H9 (cell line): ENCODE measurements around the gene R3HDM2. TPM values are rescaled to one million over a fixed set of nuclear protein-coding genes. Genes with fewer than 3 reads are reported as not detected.
A peak's percentile ranks its signal among the peaks of the same experiment; 100 is the strongest.

Experiments
- DNase-seq: peaks from one replicate; pipeline ENCODE4 v3.0.0-alpha.2; 2017
- H2AFZ ChIP-seq: one replicate; pipeline ENCODE4 v1.6.1; 2013; ENCODE audit warnings: mild to moderate bottlenecking, low read length, control low read depth, moderate library complexity
- H2AK5ac ChIP-seq: 2 replicates; pipeline ENCODE4 v1.6.1; 2013; ENCODE audit warnings: low read length, control low read depth, mixed read lengths; ENCODE audit not compliant: insufficient read length
- H2BK120ac ChIP-seq: one replicate; pipeline ENCODE4 v1.6.1; 2013; ENCODE audit warnings: low read depth, mild to moderate bottlenecking, low read length, control low read depth, inconsistent platforms; ENCODE audit not compliant: poor library complexity, severe bottlenecking
- H2BK12ac ChIP-seq: 2 replicates; pipeline ENCODE4 v1.6.1; 2013; ENCODE audit warnings: low read length, control low read depth, mixed read lengths, low read depth; ENCODE audit not compliant: insufficient read length
- H2BK15ac ChIP-seq: 2 replicates; pipeline ENCODE4 v1.6.1; 2013; ENCODE audit warnings: low read depth, low read length, control low read depth
- H2BK20ac ChIP-seq: one replicate; pipeline ENCODE4 v1.6.1; 2013; ENCODE audit warnings: low read depth, mild to moderate bottlenecking, low read length, control low read depth, inconsistent platforms; ENCODE audit not compliant: poor library complexity, severe bottlenecking
- H2BK5ac ChIP-seq: 2 replicates; pipeline ENCODE4 v1.6.1; 2013; ENCODE audit warnings: low read length, control low read depth, mixed read lengths; ENCODE audit not compliant: insufficient read length
- H3K14ac ChIP-seq: 2 replicates; pipeline ENCODE4 v1.6.1; 2013; ENCODE audit warnings: low read length, control low read depth; ENCODE audit not compliant: insufficient read depth
- H3K18ac ChIP-seq: 2 replicates; pipeline ENCODE4 v1.6.1; 2013; ENCODE audit warnings: low read depth, mild to moderate bottlenecking, mixed read lengths, low read length, control low read depth; ENCODE audit not compliant: insufficient read length
- H3K23ac ChIP-seq: 2 replicates; pipeline ENCODE4 v1.6.1; 2013; ENCODE audit warnings: low read length, control low read depth, mixed read lengths, low read depth; ENCODE audit not compliant: insufficient read length
- H3K23me2 ChIP-seq: 2 replicates; pipeline ENCODE4 v1.6.1; 2013; ENCODE audit warnings: low read depth, mild to moderate bottlenecking, mixed read lengths, low read length, control low read depth; ENCODE audit not compliant: insufficient read length, poor library complexity, severe bottlenecking
- H3K27ac ChIP-seq: 2 replicates; pipeline ENCODE4 v1.5.1; 2013; ENCODE audit warnings: low read length, control low read depth, mixed read lengths, low read depth; ENCODE audit not compliant: insufficient read length
- H3K27me3 ChIP-seq: 2 replicates; pipeline ENCODE4 v1.6.1; 2013; ENCODE audit warnings: low read length, control low read depth, inconsistent platforms; ENCODE audit not compliant: insufficient read depth
- H3K4ac ChIP-seq: 2 replicates; pipeline ENCODE4 v1.6.1; 2013; ENCODE audit warnings: low read depth, mild to moderate bottlenecking, control low read depth, inconsistent platforms, low read length, moderate library complexity
- H3K4me1 ChIP-seq: 2 replicates; pipeline ENCODE4 v1.6.1; 2013; ENCODE audit warnings: low read length, control low read depth, inconsistent platforms; ENCODE audit not compliant: insufficient read depth
- H3K4me2 ChIP-seq: 2 replicates; pipeline ENCODE4 v1.6.1; 2013; ENCODE audit warnings: low read length, control low read depth, mixed read lengths; ENCODE audit not compliant: insufficient read length, insufficient read depth
- H3K56ac ChIP-seq: 2 replicates; pipeline ENCODE4 v1.6.1; 2013; ENCODE audit warnings: low read depth, mild to moderate bottlenecking, mixed read lengths, low read length, control low read depth; ENCODE audit not compliant: insufficient read length
- H3K79me1 ChIP-seq: 2 replicates; pipeline ENCODE4 v1.6.1; 2013; ENCODE audit warnings: low read depth, mild to moderate bottlenecking, moderate library complexity, low read length, control low read depth, inconsistent platforms; ENCODE audit not compliant: insufficient read depth, poor library complexity, severe bottlenecking
- H3K79me2 ChIP-seq: 2 replicates; pipeline ENCODE4 v1.6.1; 2013; ENCODE audit warnings: low read length, control low read depth, inconsistent platforms; ENCODE audit not compliant: insufficient read depth
- H3K9ac ChIP-seq: 2 replicates; pipeline ENCODE4 v1.6.1; 2013; ENCODE audit warnings: low read length, control low read depth, mixed read lengths; ENCODE audit not compliant: insufficient read length; ENCODE audit errors: extremely low read depth
- H3K9me3 ChIP-seq: one replicate; pipeline ENCODE4 v1.6.1; 2013; ENCODE audit warnings: low read depth, low read length, inconsistent platforms; ENCODE audit not compliant: control insufficient read depth
- H3T11ph ChIP-seq: one replicate; pipeline ENCODE4 v1.6.1; 2013; ENCODE audit warnings: mild to moderate bottlenecking, low read length, control low read depth, inconsistent platforms
- H4K20me1 ChIP-seq: one replicate; pipeline ENCODE4 v1.6.1; 2013; ENCODE audit not compliant: control insufficient read depth, insufficient read length, insufficient read depth
- H4K5ac ChIP-seq: 2 replicates; pipeline ENCODE4 v1.6.1; 2013; ENCODE audit warnings: low read depth, mild to moderate bottlenecking, mixed read lengths, low read length, control low read depth; ENCODE audit not compliant: insufficient read length
- H4K8ac ChIP-seq: replicated peaks from 2 replicates; pipeline ENCODE4 v1.6.1; 2013; ENCODE audit warnings: low read length, control low read depth, mixed read lengths, low read depth; ENCODE audit not compliant: insufficient read length
- H4K91ac ChIP-seq: 2 replicates; pipeline ENCODE4 v1.6.1; 2013; ENCODE audit warnings: low read depth, mild to moderate bottlenecking, moderate library complexity, mixed read lengths, low read length, control low read depth; ENCODE audit not compliant: insufficient read length
- H3K27ac Mint-ChIP-seq, 3 experiments: 2 replicates in 2 of 3; 3 replicates in 1 of 3; pipeline ENCODE4 v1.8.0; 2020 to 2021; ENCODE audit warnings: mixed read lengths in 3 of 3, mild to moderate bottlenecking in 1 of 3, moderate library complexity in 1 of 3
- H3K27me3 Mint-ChIP-seq: 2 replicates; pipeline ENCODE4 v1.8.0; 2021; ENCODE audit warnings: low read depth, mild to moderate bottlenecking, moderate library complexity, mixed read lengths
- H3K36me3 Mint-ChIP-seq, 3 experiments: 2 replicates in 2 of 3; 3 replicates in 1 of 3; pipeline ENCODE4 v1.8.0; 2020 to 2021; ENCODE audit warnings: low read depth in 3 of 3, mixed read lengths in 3 of 3; ENCODE audit not compliant: insufficient read depth in 1 of 3
- H3K4me1 Mint-ChIP-seq, 2 experiments: 2 replicates each; pipeline ENCODE4 v1.8.0; 2020; ENCODE audit warnings: mixed read lengths in 2 of 2
- H3K4me3 Mint-ChIP-seq, 2 experiments: 2 replicates in 1 of 2; 3 replicates in 1 of 2; pipeline ENCODE4 v1.8.0; 2020 to 2021; ENCODE audit warnings: mild to moderate bottlenecking in 2 of 2, mixed read lengths in 2 of 2, moderate library complexity in 1 of 2
- H3K9me3 Mint-ChIP-seq, 2 experiments: 2 replicates in 1 of 2; 3 replicates in 1 of 2; pipeline ENCODE4 v1.8.0; 2020; ENCODE audit warnings: mild to moderate bottlenecking in 2 of 2, mixed read lengths in 2 of 2, moderate library complexity in 1 of 2
- CTCF ChIP-seq: fragments of 200-600 bp; sonication (generic); conservative IDR thresholded peaks from 3 replicates; pipeline ENCODE4 v1.8.0; 2021; ENCODE audit warnings: antibody characterized with exemption, mild to moderate bottlenecking
- WGBS: extraction: QIAGEN DNeasy Blood & Tissue Kit; methylation state at CpG from one replicate; pipeline ENCODE4 v1.1.7; 2013; ENCODE audit warnings: missing lambda C conversion rate, low lambda C conversion rate, mixed read lengths; ENCODE audit not compliant: insufficient read length; ENCODE audit errors: extremely low coverage; 5-methylcytosine and 5-hydroxymethylcytosine counted together
- total RNA-seq: library from RNA; stranded (reverse); gene quantifications from 2 replicates; pipeline ENCODE4 v1.2.1, GENCODE V29; 2021

Gene R3HDM2
- total RNA-seq, 1 experiment from 2014 or later, result 43.9 TPM

- Mint-ChIP-seq H3K4me1 (peaks cover 53 to 65% of the 10 kb centered on the region in 2 experiments), H3K4me3 (peak overlapping the region; percentile 74 to 84), H3K27ac (peak overlapping the region; percentile 77 to 92 (median 88); a peak in 4 of 7 replicates), H3K27me3 (peaks cover 67% of the 10 kb centered on the region), H3K36me3 (peaks cover 0 to 3% (median 2%) of the 10 kb centered on the region in 3 experiments; a peak in 2 of 7 replicates), H3K9me3 (no peaks in the 10 kb centered on the region)
- no peak overlapping the region for H3K18ac ChIP-seq
- peak; percentile 96 for DNase-seq
- no peak overlapping the region for H3K56ac ChIP-seq
- H3T11ph ChIP-seq, result no peak overlapping the region
- no peaks in the 10 kb centered on the region for H3K79me2 ChIP-seq
- H3K4me1 ChIP-seq, result 0 out of 2 replicates have a peak, but pooled peaks cover 4% of the 10 kb centered on the region
- H3K4ac ChIP-seq, result no peak overlapping the region
- H4K20me1 ChIP-seq, result no peaks in the 10 kb centered on the region
- no peak overlapping the region for H2AFZ ChIP-seq
- H3K27me3 ChIP-seq, result peaks cover 36% of the 10 kb centered on the region
- no peak overlapping the region for H2BK5ac ChIP-seq
- no peak overlapping the region for H3K27ac ChIP-seq
- H4K91ac ChIP-seq, result no peak overlapping the region
- no peak overlapping the region for H2BK20ac ChIP-seq
- WGBS, result no CpG with 5 or more reads among the region's 45 CpGs
- no peak overlapping the region for H3K23ac ChIP-seq
- no peaks in the 10 kb centered on the region for H3K9me3 ChIP-seq
- H3K14ac ChIP-seq, result no peak overlapping the region
- peak overlapping the region; percentile 44 for H3K4me2 ChIP-seq
- no peak overlapping the region for H4K8ac ChIP-seq
- TF ChIP-seq CTCF, result peak; percentile 80
- peaks cover 28% of the 10 kb centered on the region for H3K23me2 ChIP-seq
- no peak overlapping the region for H2BK120ac ChIP-seq
- H3K79me1 ChIP-seq, result no peaks in the 10 kb centered on the region
- H2BK12ac ChIP-seq, result no peak overlapping the region
- no peak overlapping the region for H4K5ac ChIP-seq
- H3K9ac ChIP-seq, result no peak overlapping the region
- no peak overlapping the region for H2BK15ac ChIP-seq
- no peak overlapping the region for H2AK5ac ChIP-seq
Measured at GRCh38 chr12:57242691-57243454, 188.0 kb downstream of the R3HDM2 start.
